HEK293 (cell line): ENCODE results near the gene SIDT2.

Experiments
- CTCF ChIA-PET: fragments of 350-600 bp; formaldehyde crosslinking; extraction: SDS; loops from one replicate; lab custom pipeline; 2021; ENCODE audit warnings: antibody characterized with exemption; lab: Yijun Ruan, JAX
- POLR2A ChIA-PET: fragments of 300-600 bp; formaldehyde crosslinking; extraction: SDS; loops from one replicate; lab custom pipeline; 2020; ENCODE audit warnings: antibody characterized with exemption, inconsistent platforms; lab: Yijun Ruan, JAX
- H3K27ac ChIP-seq: fragments of 200-500 bp; sonication (Bioruptor generic); 2 replicates; pipeline ENCODE4 v1.5.1; 2014; ENCODE audit warnings: low read depth, low read length, control low read depth, inconsistent platforms; ENCODE audit errors: extremely low read depth
- H3K36me3 ChIP-seq, 2 experiments: fragments of 200-500 bp in 1 of 2; sonication (Bioruptor generic) in 1 of 2; 1 replicate in 1 of 2; 2 replicates in 1 of 2; pipeline ENCODE4 v1.5.1; 2014 to 2017; ENCODE audit warnings: inconsistent platforms in 2 of 2, low read length in 2 of 2; ENCODE audit not compliant: control insufficient read depth in 2 of 2, insufficient read depth in 1 of 2
- H3K4me1 ChIP-seq: fragments of 200-500 bp; sonication (Bioruptor generic); 2 replicates; pipeline ENCODE4 v1.5.1; 2014; ENCODE audit warnings: mild to moderate bottlenecking, low read length, inconsistent platforms; ENCODE audit not compliant: control insufficient read depth, insufficient read depth
- H3K4me3 ChIP-seq: 2 replicates; pipeline ENCODE4 v1.5.1; 2011; ENCODE audit warnings: low read depth, mild to moderate bottlenecking, control low read depth, low read length, moderate library complexity
- H3K9me3 ChIP-seq: fragments of 200-500 bp; sonication (Bioruptor generic); 2 replicates; pipeline ENCODE4 v1.5.1; 2014; ENCODE audit warnings: low read depth, low read length, inconsistent platforms; ENCODE audit not compliant: control insufficient read depth, insufficient read depth
- ATF2 ChIP-seq: fragments of 450-650 bp; formaldehyde crosslinking; IDR thresholded peaks from 2 replicates; pipeline ENCODE4 v1.5.1; 2016; ENCODE audit warnings: missing biosample characterization, missing genetic modification characterization, low read depth
- BCL11A ChIP-seq: fragments of 450-650 bp; formaldehyde crosslinking; IDR thresholded peaks from 2 replicates; pipeline ENCODE4 v1.5.1; 2016; ENCODE audit warnings: low read depth, missing biosample characterization, missing genetic modification characterization
- GLIS1 ChIP-seq: fragments of 450-650 bp; formaldehyde crosslinking; IDR thresholded peaks from 2 replicates; pipeline ENCODE4 v1.5.1; 2016; ENCODE audit warnings: missing biosample characterization, missing genetic modification characterization
- INSM2 ChIP-seq: fragments of 450-650 bp; formaldehyde crosslinking; IDR thresholded peaks from 2 replicates; pipeline ENCODE4 v1.5.1; 2016; ENCODE audit warnings: missing biosample characterization, missing genetic modification characterization
- OVOL3 ChIP-seq: fragments of 450-650 bp; formaldehyde crosslinking; IDR thresholded peaks from 2 replicates; pipeline ENCODE4 v1.5.1; 2016; ENCODE audit warnings: missing biosample characterization, missing genetic modification characterization
- PRDM4 ChIP-seq: fragments of 450-650 bp; formaldehyde crosslinking; IDR thresholded peaks from 2 replicates; pipeline ENCODE4 v1.5.1; 2017; ENCODE audit warnings: missing biosample characterization, missing genetic modification characterization
- PRDM6 ChIP-seq: fragments of 450-650 bp; formaldehyde crosslinking; IDR thresholded peaks from 2 replicates; pipeline ENCODE4 v1.5.1; 2017; ENCODE audit warnings: missing biosample characterization, missing genetic modification characterization
- SP3 ChIP-seq: fragments of 450-650 bp; formaldehyde crosslinking; IDR thresholded peaks from 2 replicates; pipeline ENCODE4 v1.5.1; 2016; ENCODE audit warnings: missing biosample characterization, missing genetic modification characterization
- SP7 ChIP-seq: fragments of 450-650 bp; formaldehyde crosslinking; IDR thresholded peaks from 2 replicates; pipeline ENCODE4 v1.5.1; 2016; ENCODE audit warnings: missing biosample characterization, missing genetic modification characterization
- ZBTB20 ChIP-seq: fragments of 450-650 bp; formaldehyde crosslinking; IDR thresholded peaks from 2 replicates; pipeline ENCODE4 v1.5.1; 2016; ENCODE audit warnings: missing biosample characterization, missing genetic modification characterization
- ZIC2 ChIP-seq: fragments of 450-650 bp; formaldehyde crosslinking; IDR thresholded peaks from 2 replicates; pipeline ENCODE4 v1.5.1; 2016; ENCODE audit warnings: missing biosample characterization, missing genetic modification characterization
- ZNF10 ChIP-seq: fragments of 450-650 bp; formaldehyde crosslinking; IDR thresholded peaks from 2 replicates; pipeline ENCODE4 v1.5.1; 2017; ENCODE audit warnings: missing biosample characterization, missing genetic modification characterization
- ZNF184 ChIP-seq: fragments of 450-650 bp; IDR thresholded peaks from 2 replicates; pipeline ENCODE4 v1.5.1; 2018; ENCODE audit warnings: missing biosample characterization, mild to moderate bottlenecking, missing genetic modification characterization
- ZNF529 ChIP-seq: fragments of 450-650 bp; formaldehyde crosslinking; IDR thresholded peaks from 2 replicates; pipeline ENCODE4 v1.5.1; 2017; ENCODE audit warnings: missing genetic modification characterization, missing biosample characterization; ENCODE audit not compliant: insufficient replicate concordance
- ZNF600 ChIP-seq: fragments of 450-650 bp; formaldehyde crosslinking; IDR thresholded peaks from 2 replicates; pipeline ENCODE4 v1.5.1; 2016; ENCODE audit warnings: missing biosample characterization, missing genetic modification characterization

SIDT2 gene

GRCh38 chr11:117146521-117146920, 32.0 kb upstream of the SIDT2 start:
- CTCF ChIA-PET: interaction anchor here (0.5 to 1.9 kb wide), 5 partner anchors 23 to 411 kb away, joined by 3 to 12 read pairs (median 6); partner anchors contain the start of gene SIDT2

GRCh38 chr11:117152066-117152465, 26.5 kb upstream of the SIDT2 start:
- Histone ChIP-seq H3K36me3 (peaks cover 20 to 74% of the 10 kb centered on the region in 2 experiments; a peak in 2 of 3 replicates), H3K27ac (no peak overlapping the region), H3K9me3 (no peaks in the 10 kb centered on the region), H3K4me3 (no peak overlapping the region), H3K4me1 (no peaks in the 10 kb centered on the region)
- POLR2A ChIA-PET: interaction anchor here (0.6 kb wide), 1 partner anchor 46 kb away, joined by 9 read pairs; no protein-coding TSS in a partner anchor
- TF ChIP-seq PRDM6 (tag by site-specific recombination) (peak; percentile 38; the same call in 1 of the 2 replicates), SP3 (no peak), SP7 (tag by site-specific recombination) (0 out of 2 replicates have a peak, but pooled peaks have one; percentile 23)
- CTCF ChIA-PET: no interaction called here

More at GRCh38 chr11:117146521-117146920, 32.0 kb upstream of the SIDT2 start:
- no peak overlapping the region for H3K4me3 ChIP-seq
- H3K27ac ChIP-seq: 0 out of 2 replicates have a peak overlapping the region, but pooled peaks have one; percentile 8
- POLR2A ChIA-PET: interaction anchor here (0.7 to 2.2 kb wide), 3 partner anchors 10 to 55 kb away, joined by 3 to 10 read pairs (median 6); partner anchors contain the start of gene SIDT2
- peaks cover 0 to 45% of the 10 kb centered on the region in 2 experiments; a peak in 2 of 3 replicates for H3K36me3 ChIP-seq
- no peaks in the 10 kb centered on the region for H3K4me1 ChIP-seq
- no peak for TF ChIP-seq ZNF529 (tag by site-specific recombination)
- TF ChIP-seq SP7 (tag by site-specific recombination): peak; percentile 42; the same call in 1 of the 2 replicates
- TF ChIP-seq ZNF184: 0 out of 2 replicates have a peak, but pooled peaks have one; percentile 9
- no peak for TF ChIP-seq PRDM4 (tag by site-specific recombination)
- peak; percentile 93 for TF ChIP-seq ZNF600 (tag by site-specific recombination)
- no peak for TF ChIP-seq ATF2 (tag by site-specific recombination)
- no peak for TF ChIP-seq ZNF10 (tag by site-specific recombination)
- TF ChIP-seq ZBTB20 (tag by site-specific recombination): peak; percentile 86
- TF ChIP-seq OVOL3 (tag by site-specific recombination): no peak
- peak; percentile 53 for TF ChIP-seq GLIS1 (tag by site-specific recombination)
- TF ChIP-seq ZIC2: peak; percentile 59
- TF ChIP-seq INSM2 (tag by site-specific recombination): peak; percentile 60
- no peak for TF ChIP-seq BCL11A
- no peaks in the 10 kb centered on the region for H3K9me3 ChIP-seq
